Keratinocyte (primary cell): ENCODE results near the gene ACBD4. TPM values are rescaled to one million over a fixed set of nuclear protein-coding genes. Genes with fewer than 3 reads are reported as not detected.

Experiments used
- DNase-seq: peaks from one replicate; pipeline ENCODE4 v3.0.0-alpha.2; 2011; ENCODE audit warnings: low read depth, missing footprints, low spot score
- FAIRE-seq: peaks from 2 replicates; lab custom pipeline; 2011; peaks lifted over from hg19 to GRCh38; lab: Jason Lieb, UNC
- H2AFZ ChIP-seq: 2 replicates; pipeline ENCODE4 v1.6.0; 2012; ENCODE audit warnings: low read length, control low read depth, inconsistent platforms; ENCODE audit not compliant: control insufficient read depth
- H3K27ac ChIP-seq: 2 replicates; pipeline ENCODE4 v1.5.1; 2011; ENCODE audit warnings: low read length; ENCODE audit not compliant: control insufficient read depth, insufficient read depth
- H3K27me3 ChIP-seq: 3 replicates; pipeline ENCODE4 v1.6.0; 2011; ENCODE audit warnings: low read length; ENCODE audit not compliant: control insufficient read depth, insufficient read depth; ENCODE audit errors: extremely low read depth
- H3K36me3 ChIP-seq, 2 experiments: 2 replicates in 1 of 2; 3 replicates in 1 of 2; pipeline ENCODE4 v1.5.1; 2011; ENCODE audit warnings: low read length in 2 of 2, mild to moderate bottlenecking in 1 of 2; ENCODE audit not compliant: control insufficient read depth in 2 of 2, insufficient read depth in 2 of 2; ENCODE audit errors: extremely low read depth in 1 of 2
- H3K4me1 ChIP-seq: 3 replicates; pipeline ENCODE4 v1.5.1; 2011; ENCODE audit warnings: low read length; ENCODE audit not compliant: control insufficient read depth, insufficient read depth; ENCODE audit errors: extremely low read depth
- H3K4me2 ChIP-seq: 3 replicates; pipeline ENCODE4 v1.6.0; 2011; ENCODE audit warnings: low read depth, low read length; ENCODE audit not compliant: control insufficient read depth, insufficient read depth; ENCODE audit errors: extremely low read depth
- H3K4me3 ChIP-seq, 3 experiments: fragments of 200-600 bp in 1 of 3; sonication (generic) in 1 of 3; 2 replicates in 2 of 3; 3 replicates in 1 of 3; pipeline ENCODE4 v1.5.1; 2011 to 2016; ENCODE audit warnings: low read length in 3 of 3, mild to moderate bottlenecking in 3 of 3, control low read depth in 2 of 3, inconsistent platforms in 1 of 3, low read depth in 1 of 3, mixed read lengths in 1 of 3, mixed run types in 1 of 3, moderate library complexity in 1 of 3; ENCODE audit not compliant: control insufficient read depth in 2 of 3, insufficient read depth in 2 of 3; ENCODE audit errors: extremely low read depth in 1 of 3
- H3K79me2 ChIP-seq: 2 replicates; pipeline ENCODE4 v1.6.0; 2012; ENCODE audit warnings: low read length; ENCODE audit not compliant: control insufficient read depth, insufficient read depth
- H3K9ac ChIP-seq: 3 replicates; pipeline ENCODE4 v1.6.0; 2011; ENCODE audit warnings: low read length; ENCODE audit not compliant: control insufficient read depth, insufficient read depth; ENCODE audit errors: extremely low read depth
- H3K9me1 ChIP-seq: 3 replicates; pipeline ENCODE4 v1.6.0; 2011; ENCODE audit warnings: low read length; ENCODE audit not compliant: control insufficient read depth, insufficient read depth; ENCODE audit errors: extremely low read depth
- H3K9me3 ChIP-seq: 2 replicates; pipeline ENCODE4 v1.5.1; 2012; ENCODE audit warnings: low read depth, low read length; ENCODE audit not compliant: control insufficient read depth
- H4K20me1 ChIP-seq: 3 replicates; pipeline ENCODE4 v1.6.0; 2011; ENCODE audit warnings: low read length; ENCODE audit not compliant: control insufficient read depth, insufficient read depth; ENCODE audit errors: extremely low read depth
- CTCF ChIP-seq, 3 experiments: IDR thresholded peaks in 1 of 3; conservative IDR thresholded peaks in 1 of 3; optimal IDR thresholded peaks in 1 of 3; 2 replicates in 2 of 3; 3 replicates in 1 of 3; pipeline versions ENCODE3 to v1.5.1; 2011; ENCODE audit warnings: low read length in 3 of 3, mild to moderate bottlenecking in 3 of 3, moderate library complexity in 2 of 3, control low read depth in 1 of 3, inconsistent platforms in 1 of 3; ENCODE audit not compliant: insufficient read depth in 2 of 3; ENCODE audit errors: extremely low read depth in 1 of 3
- EZH2 ChIP-seq: IDR thresholded peaks from one replicate; pipeline ENCODE4 v1.6.1; 2012; ENCODE audit warnings: inconsistent platforms, mild to moderate bottlenecking, low read length, moderate library complexity
- dilution Hi-C: fragments of 300-500 bp; cut with MboI; formaldehyde crosslinking; loops from one replicate; pipeline ENCODE4 v1.7.0; 2020; ENCODE audit warnings: low sequenced_read_pairs; ENCODE audit not compliant: extremely low pct_ligation_motif_present
- polyA plus RNA-seq, 5 experiments: library from polyadenylated mRNA; depleted of rRNA in 3 of 5; stranded (reverse) in 3 of 5; stranded (forward) in 1 of 5; unstranded in 1 of 5; fragments of >200 nt; gene quantifications; 1 replicate in 1 of 5; 2 replicates in 3 of 5; 3 replicates in 1 of 5; pipeline versions ENCODE4 v1.2.1 to v1.2.3, GENCODE V29; 2011 to 2012; ENCODE audit warnings: missing spikeins in 2 of 5, low read depth in 1 of 5, low replicate concordance in 1 of 5

Gene ACBD4
- polyA plus RNA-seq, 1 donor (not counting 4 experiments of a cell fraction or from before 2014, with no cell fraction given), result 2.6 TPM

GRCh38 chr17:45161288-45162024, 26.0 kb downstream of the ACBD4 start, which contains the start of gene HEXIM2:
HEXIM2 (plus strand) TSS chr17:45161875; CDS start chr17:45162794, 919 bp downstream.
- Histone ChIP-seq H3K36me3 (peaks cover 0 to 4% of the 10 kb centered on the region in 2 experiments), H2AFZ (peak within 1 kb of the TSS; percentile 83), H3K9me3 (no peaks in the 10 kb centered on the region), H3K9me1 (no peaks in the 10 kb centered on the region), H4K20me1 (no peaks in the 10 kb centered on the region), H3K4me3 (peak within 1 kb of the TSS; percentile 98 to 100 (median 98)), H3K9ac (peak within 1 kb of the TSS; percentile 100), H3K79me2 (peaks cover 27% of the 10 kb centered on the region), H3K27me3 (no peaks in the 10 kb centered on the region), H3K4me2 (peak within 1 kb of the TSS; percentile 98), H3K4me1 (peaks cover 11% of the 10 kb centered on the region), H3K27ac (peak within 1 kb of the TSS; percentile 99)
- no peak for TF ChIP-seq CTCF (optimal IDR thresholded peaks at IDR 0.05 in 1 of 3, IDR thresholded peaks at IDR 0.05 in 1 of 3, conservative IDR thresholded peaks at IDR 0.05 in 1 of 3; ENCODE audit: extremely low read depth in 1 of 3, insufficient read depth in 2 of 3, low read length in 3 of 3)
- no peak for TF ChIP-seq EZH2
- DNase-seq (peak; percentile 97), FAIRE-seq (peak; percentile 79)
- dilution Hi-C loops, result no loop called here

DNA sequence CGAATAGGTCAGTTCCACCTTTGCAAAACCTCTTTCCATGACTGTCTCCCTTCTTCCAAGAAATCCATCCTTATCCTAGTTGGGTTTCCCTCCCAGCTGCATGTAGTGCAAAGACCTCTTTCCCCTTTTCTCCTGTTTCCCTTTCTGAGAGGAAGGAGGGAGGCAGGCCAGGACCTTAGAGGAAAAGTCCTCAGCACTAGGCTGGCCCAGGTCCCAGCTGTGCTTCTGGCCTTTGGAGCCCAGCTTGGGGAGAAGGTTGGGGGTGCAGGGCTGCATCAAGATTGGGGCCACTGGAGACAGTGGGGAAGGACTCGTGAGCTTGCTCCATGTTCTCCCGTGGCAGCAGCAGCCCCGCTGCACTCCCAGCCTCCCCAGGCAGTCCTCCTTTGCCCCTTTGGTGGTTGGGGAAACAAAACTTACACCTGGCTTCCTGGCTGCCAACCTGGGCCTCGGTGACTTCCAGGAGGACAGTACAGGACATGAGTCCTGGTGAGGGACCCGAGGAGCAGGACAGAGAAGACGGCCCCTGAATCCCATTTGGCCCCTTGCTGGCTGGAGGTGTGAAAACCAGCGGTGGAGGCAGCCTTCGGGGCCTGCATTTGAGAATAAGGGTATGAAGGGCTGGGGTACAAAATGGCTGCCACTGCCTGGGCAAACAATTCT, 26.7 kb downstream of the ACBD4 start:
- peak overlapping the region; percentile 23 for H3K27ac ChIP-seq
- no peak for FAIRE-seq
- peak overlapping the region; percentile 45 for H3K9ac ChIP-seq

More for the DNA sequence above, 26.7 kb downstream of the ACBD4 start:
- Histone ChIP-seq H3K79me2 (peaks cover 27% of the 10 kb centered on the region), H3K4me2 (peak overlapping the region; percentile 93), H4K20me1 (no peaks in the 10 kb centered on the region), H3K36me3 (peaks cover 0 to 4% of the 10 kb centered on the region in 2 experiments), H3K4me3 (peak overlapping the region; percentile 34 to 61 (median 61)), H3K4me1 (peaks cover 11% of the 10 kb centered on the region), H2AFZ (peak overlapping the region; percentile 83), H3K9me3 (no peaks in the 10 kb centered on the region), H3K9me1 (no peaks in the 10 kb centered on the region), H3K27me3 (no peaks in the 10 kb centered on the region)
- dilution Hi-C loops, result no loop called here
- no peak for DNase-seq
- TF ChIP-seq CTCF (optimal IDR thresholded peaks at IDR 0.05 in 1 of 3, IDR thresholded peaks at IDR 0.05 in 1 of 3, conservative IDR thresholded peaks at IDR 0.05 in 1 of 3; ENCODE audit: extremely low read depth in 1 of 3, insufficient read depth in 2 of 3, low read length in 3 of 3), result no peak
- TF ChIP-seq EZH2, result no peak
